ENCODE results near the gene INTS12.

Gene INTS12

DNA sequence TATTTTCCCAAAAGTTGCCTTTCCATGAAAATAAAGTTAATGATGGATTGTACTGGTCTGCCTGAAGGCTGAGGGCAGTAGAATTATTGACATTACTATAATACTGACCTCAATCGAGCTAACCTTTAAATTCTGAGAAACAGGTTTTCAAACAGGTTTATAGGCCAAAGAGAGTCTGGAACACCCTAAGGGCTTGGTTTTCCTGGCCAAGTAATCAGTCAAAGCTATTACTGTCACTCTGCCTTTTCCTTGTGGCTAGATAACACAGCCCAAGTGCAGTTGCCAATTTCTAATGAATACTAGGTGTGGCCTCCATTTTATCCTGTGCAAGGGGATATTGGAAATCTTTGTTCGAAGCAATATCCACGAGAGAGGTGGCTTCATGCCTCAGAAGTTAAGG lies 75.2 kb downstream of the INTS12 start:
- TF ChIP-seq, protein P1, sequence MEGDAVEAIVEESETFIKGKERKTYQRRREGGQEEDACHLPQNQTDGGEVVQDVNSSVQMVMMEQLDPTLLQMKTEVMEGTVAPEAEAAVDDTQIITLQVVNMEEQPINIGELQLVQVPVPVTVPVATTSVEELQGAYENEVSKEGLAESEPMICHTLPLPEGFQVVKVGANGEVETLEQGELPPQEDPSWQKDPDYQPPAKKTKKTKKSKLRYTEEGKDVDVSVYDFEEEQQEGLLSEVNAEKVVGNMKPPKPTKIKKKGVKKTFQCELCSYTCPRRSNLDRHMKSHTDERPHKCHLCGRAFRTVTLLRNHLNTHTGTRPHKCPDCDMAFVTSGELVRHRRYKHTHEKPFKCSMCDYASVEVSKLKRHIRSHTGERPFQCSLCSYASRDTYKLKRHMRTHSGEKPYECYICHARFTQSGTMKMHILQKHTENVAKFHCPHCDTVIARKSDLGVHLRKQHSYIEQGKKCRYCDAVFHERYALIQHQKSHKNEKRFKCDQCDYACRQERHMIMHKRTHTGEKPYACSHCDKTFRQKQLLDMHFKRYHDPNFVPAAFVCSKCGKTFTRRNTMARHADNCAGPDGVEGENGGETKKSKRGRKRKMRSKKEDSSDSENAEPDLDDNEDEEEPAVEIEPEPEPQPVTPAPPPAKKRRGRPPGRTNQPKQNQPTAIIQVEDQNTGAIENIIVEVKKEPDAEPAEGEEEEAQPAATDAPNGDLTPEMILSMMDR (conservative IDR thresholded peaks at IDR 0.05; ENCODE audit: control insufficient read depth, insufficient read depth, low read depth, low read length), result no peak
- DNase-seq (ENCODE audit: low read depth), result no peak
- no peak overlapping the region for H3K4me3 ChIP-seq (ENCODE audit: control insufficient read depth, low read depth, low read length)

Data from fibroblast of mammary gland (primary cell).